Ovary (tissue), 1 donor: Measurements from ENCODE around the gene KLK11.

ENCODE experiments used
- EP300 ChIP-seq: sonication (generic); formaldehyde crosslinking; IDR thresholded peaks from one replicate; pipeline ENCODE4 v1.6.1; 2017; ENCODE audit warnings: antibody characterized with exemption
- POLR2A ChIP-seq: fragments of 450-650 bp; IDR thresholded peaks from one replicate; pipeline ENCODE4 v1.6.1; 2017; ENCODE audit warnings: antibody characterized with exemption, mild to moderate bottlenecking, moderate library complexity

- TF ChIP-seq POLR2A (no peak), EP300 (no peak)
These were observed 20.0 kb downstream of the KLK11 start for GRCh38 chr19:51006406-51006805.
